HFFc6 (cell line): ENCODE results near the gene CASKIN1. TPM values are rescaled to one million over a fixed set of nuclear protein-coding genes. Genes with fewer than 3 reads are reported as not detected.
A peak's percentile ranks its signal among the peaks of the same experiment; 100 is the strongest.
"Not testable (repeated sequence)": the region's sequence is repeated elsewhere in the genome, so short reads cannot be mapped to it uniquely, and the experiment has no call there.

ENCODE experiments used
- DNase-seq: peaks from one replicate; pipeline ENCODE4 v3.0.0-alpha.2; 2018
- H3K27ac Mint-ChIP-seq: 2 replicates; pipeline ENCODE4 v1.8.0; 2020; ENCODE audit warnings: mild to moderate bottlenecking, mixed read lengths
- H3K27me3 Mint-ChIP-seq: 2 replicates; pipeline ENCODE4 v1.8.0; 2021; ENCODE audit warnings: mild to moderate bottlenecking, moderate library complexity, mixed read lengths; ENCODE audit not compliant: insufficient read depth
- H3K36me3 Mint-ChIP-seq: 2 replicates; pipeline ENCODE4 v1.8.0; 2021; ENCODE audit warnings: low read depth, mixed read lengths
- H3K4me1 Mint-ChIP-seq: 2 replicates; pipeline ENCODE4 v1.8.0; 2020; ENCODE audit warnings: low read depth, mixed read lengths
- H3K4me3 Mint-ChIP-seq: 2 replicates; pipeline ENCODE4 v1.8.0; 2020; ENCODE audit warnings: mild to moderate bottlenecking, moderate library complexity, mixed read lengths
- H3K9me3 Mint-ChIP-seq: 2 replicates; pipeline ENCODE4 v1.8.0; 2020; ENCODE audit warnings: mild to moderate bottlenecking, mixed read lengths
- CTCF ChIP-seq: fragments of 200-600 bp; sonication (generic); IDR thresholded peaks from 2 replicates; pipeline ENCODE4 v1.5.0; 2021; ENCODE audit warnings: antibody characterized with exemption, mild to moderate bottlenecking
- total RNA-seq, 6 experiments: library from RNA; stranded (reverse); fragmentation: NEBNext Ultra II Directional; extraction: Animal tissue kit (Norgen Biotek cat#: 25700); gene quantifications; 2 replicates in 1 of 6; 3 replicates in 5 of 6; pipeline ENCODE4 v1.2.3, GENCODE V29; 2021

The CASKIN1 gene
- total RNA-seq, 6 experiments from 2014 or later, result 0.06 to 0.56 (median 0.11) TPM

- Mint-ChIP-seq H3K27ac (peak overlapping the region; percentile 37), H3K4me3 (peak overlapping the region; percentile 79), H3K27me3 (peaks cover 6% of the 10 kb centered on the region), H3K9me3 (no peaks in the 10 kb centered on the region), H3K36me3 (peaks cover 11% of the 10 kb centered on the region; the same call in 1 of the 2 replicates), H3K4me1 (peaks cover 13% of the 10 kb centered on the region)
- TF ChIP-seq CTCF, result no peak
- no peak for DNase-seq
These were observed 8.2 kb upstream of the CASKIN1 start for GRCh38 chr16:2204416-2205103.

GRCh38 chr16:2203119-2203688 lies 6.8 kb upstream of the CASKIN1 start:
- Mint-ChIP-seq H3K27me3 (peaks cover 12% of the 10 kb centered on the region), H3K4me1 (peaks cover 13% of the 10 kb centered on the region), H3K36me3 (peaks cover 11% of the 10 kb centered on the region; the same call in 1 of the 2 replicates), H3K4me3 (peak overlapping the region; percentile 30; the same call in 1 of the 2 replicates)
- H3K27ac Mint-ChIP-seq, DNase-seq, H3K9me3 Mint-ChIP-seq: not testable (repeated sequence)

- H3K4me3 Mint-ChIP-seq, result no peak overlapping the region
- H3K9me3 Mint-ChIP-seq, result no peaks in the 10 kb centered on the region
- DNase-seq, result no peak
- H3K27me3 Mint-ChIP-seq, result peaks cover 16% of the 10 kb centered on the region
- H3K27ac Mint-ChIP-seq, result no peak overlapping the region
- TF ChIP-seq CTCF, result no peak
- H3K4me1 Mint-ChIP-seq, result peaks cover 7% of the 10 kb centered on the region
- no peaks in the 10 kb centered on the region for H3K36me3 Mint-ChIP-seq
These were observed 3.9 kb upstream of the CASKIN1 start for GRCh38 chr16:2200313-2200712.

- no peak overlapping the region for H3K27ac Mint-ChIP-seq
- TF ChIP-seq CTCF, result no peak
- peaks cover 5% of the 10 kb centered on the region for H3K4me1 Mint-ChIP-seq
- no peaks in the 10 kb centered on the region for H3K36me3 Mint-ChIP-seq
- H3K9me3 Mint-ChIP-seq, result no peaks in the 10 kb centered on the region
- H3K27me3 Mint-ChIP-seq, result peaks cover 18% of the 10 kb centered on the region
- no peak overlapping the region for H3K4me3 Mint-ChIP-seq
- DNase-seq, result no peak
These were observed 3.3 kb upstream of the CASKIN1 start for GRCh38 chr16:2199621-2200139.

GRCh38 chr16:2199095-2199494 lies 2.7 kb upstream of the CASKIN1 start:
- Mint-ChIP-seq H3K27ac (no peak overlapping the region), H3K36me3 (no peaks in the 10 kb centered on the region), H3K27me3 (peaks cover 18% of the 10 kb centered on the region), H3K4me3 (no peak overlapping the region), H3K4me1 (no peaks in the 10 kb centered on the region; the same call in 1 of the 2 replicates), H3K9me3 (no peaks in the 10 kb centered on the region)
- TF ChIP-seq CTCF, result no peak
- no peak for DNase-seq

GRCh38 chr16:2198283-2198682 lies 1.9 kb upstream of the CASKIN1 start:
- Mint-ChIP-seq H3K9me3 (no peaks in the 10 kb centered on the region), H3K36me3 (no peaks in the 10 kb centered on the region), H3K27me3 (peaks cover 18% of the 10 kb centered on the region), H3K4me3 (no peak overlapping the region), H3K27ac (no peak overlapping the region), H3K4me1 (no peaks in the 10 kb centered on the region; the same call in 1 of the 2 replicates)
- no peak for DNase-seq
- no peak for TF ChIP-seq CTCF
